Hepatocyte (in vitro differentiated cells): ENCODE results near the gene SP8. TPM values are rescaled to one million over a fixed set of nuclear protein-coding genes. Genes with fewer than 3 reads are reported as not detected.

Experiments
- DNase-seq: peaks from one replicate; pipeline ENCODE4 v3.0.0-alpha.2; 2016; ENCODE audit warnings: low spot score
- H2AFZ ChIP-seq: fragments of 200-600 bp; sonication (generic); 2 replicates; pipeline ENCODE4 v1.6.0; 2016; ENCODE audit warnings: antibody characterized with exemption, mild to moderate bottlenecking
- H3K27ac ChIP-seq: fragments of 200-600 bp; sonication (generic); 2 replicates; pipeline ENCODE4 v1.5.1; 2016; ENCODE audit warnings: mild to moderate bottlenecking
- H3K27me3 ChIP-seq: fragments of 200-600 bp; sonication (generic); 2 replicates; pipeline ENCODE4 v1.6.1; 2016
- H3K36me3 ChIP-seq: fragments of 200-600 bp; sonication (generic); replicated peaks from 2 replicates; pipeline ENCODE4 v1.5.1; 2016; ENCODE audit warnings: low read depth; ENCODE audit not compliant: insufficient read depth
- H3K4me1 ChIP-seq: fragments of 200-600 bp; sonication (generic); 2 replicates; pipeline ENCODE4 v1.5.1; 2016; ENCODE audit warnings: mild to moderate bottlenecking, moderate library complexity; ENCODE audit not compliant: insufficient read depth
- H3K4me2 ChIP-seq: fragments of 200-600 bp; sonication (generic); 2 replicates; pipeline ENCODE4 v1.6.0; 2016
- H3K4me3 ChIP-seq: fragments of 200-600 bp; sonication (generic); 2 replicates; pipeline ENCODE4 v1.5.1; 2016; ENCODE audit warnings: mild to moderate bottlenecking
- H3K79me2 ChIP-seq: fragments of 200-600 bp; sonication (generic); 2 replicates; pipeline ENCODE4 v1.6.0; 2017; ENCODE audit warnings: mild to moderate bottlenecking
- H3K9me2 ChIP-seq: fragments of 200-600 bp; sonication (generic); replicated peaks from 2 replicates; pipeline ENCODE4 v1.6.0; 2017; ENCODE audit warnings: mild to moderate bottlenecking; ENCODE audit not compliant: insufficient read depth
- H3K9me3 ChIP-seq: fragments of 200-600 bp; sonication (generic); 2 replicates; pipeline ENCODE4 v1.5.1; 2016; ENCODE audit warnings: low read depth, mild to moderate bottlenecking
- H4K20me1 ChIP-seq: fragments of 200-600 bp; sonication (generic); 2 replicates; pipeline ENCODE4 v1.6.0; 2016; ENCODE audit warnings: mild to moderate bottlenecking; ENCODE audit not compliant: insufficient read depth, poor library complexity, severe bottlenecking
- EZH2 ChIP-seq: fragments of 200-600 bp; sonication (generic); IDR thresholded peaks from 2 replicates; pipeline ENCODE4 v1.6.1; 2016; ENCODE audit warnings: antibody characterized with exemption, mild to moderate bottlenecking, borderline replicate concordance
- EZH2phosphoT487 ChIP-seq: fragments of 200-600 bp; sonication (generic); IDR thresholded peaks from one replicate; pipeline ENCODE4 v1.6.1; 2018; ENCODE audit warnings: antibody characterized with exemption, mild to moderate bottlenecking, low read depth, moderate library complexity; ENCODE audit not compliant: unreplicated experiment, severe bottlenecking
- WGBS: methylation state at CpG from one replicate; pipeline ENCODE4 v1.1.6; 2016; ENCODE audit warnings: low lambda C conversion rate; ENCODE audit errors: missing lambda C conversion rate; 5-methylcytosine and 5-hydroxymethylcytosine counted together
- polyA plus RNA-seq: library from polyadenylated mRNA; unstranded; fragments of >200 nt; fragmentation: Nextera tagmentation; extraction: Ambion mirVana; gene quantifications from 2 replicates; pipeline ENCODE4 v1.2.1, GENCODE V29; 2016
- total RNA-seq: library from RNA; depleted of rRNA; stranded (reverse); fragments of >200 nt; gene quantifications from 2 replicates; pipeline ENCODE4 v1.2.3, GENCODE V29; 2014
- TF ChIP-seq, protein P1 (sequence below): fragments of 200-600 bp; sonication (generic); IDR thresholded peaks from 2 replicates; pipeline ENCODE4 v1.5.1; 2016; ENCODE audit warnings: antibody characterized with exemption, mild to moderate bottlenecking; ENCODE audit not compliant: poor library complexity

Gene SP8
- total and polyA plus RNA-seq, 2 experiments from 2014 or later = 0.04 to 1.0 TPM

DNA sequence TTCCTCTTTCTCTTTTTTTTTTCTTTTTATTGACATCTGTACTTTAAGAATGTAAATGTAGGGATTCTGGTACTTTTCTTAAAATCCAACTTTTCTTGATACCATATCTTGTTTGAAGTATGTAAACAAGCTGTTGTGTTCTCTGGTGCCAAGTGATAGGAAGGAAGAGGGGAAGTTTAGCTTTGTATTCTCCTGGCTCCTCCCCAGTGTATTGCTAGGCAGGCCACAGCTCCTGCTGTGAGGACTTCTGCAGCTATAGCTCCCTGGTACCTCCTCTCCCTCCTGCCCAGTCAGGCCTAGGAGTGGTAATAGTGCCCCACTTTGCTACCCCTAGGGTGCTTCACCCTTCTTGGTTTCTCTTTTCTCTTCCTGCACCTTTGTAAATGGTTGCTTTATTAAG lies 45.3 kb upstream of the SP8 start:
- Histone ChIP-seq H3K9me3 (no peaks in the 10 kb centered on the region), H2AFZ (no peak overlapping the region), H3K4me1 (no peaks in the 10 kb centered on the region), H3K79me2 (no peaks in the 10 kb centered on the region), H3K9me2 (no peaks in the 10 kb centered on the region), H3K27ac (no peak overlapping the region), H3K27me3 (no peaks in the 10 kb centered on the region), H3K4me2 (no peak overlapping the region), H3K4me3 (no peak overlapping the region), H3K36me3 (no peaks in the 10 kb centered on the region), H4K20me1 (no peaks in the 10 kb centered on the region)
- TF ChIP-seq EZH2 = no peak
- no peak for TF ChIP-seq EZH2phosphoT487
- TF ChIP-seq, protein P1, sequence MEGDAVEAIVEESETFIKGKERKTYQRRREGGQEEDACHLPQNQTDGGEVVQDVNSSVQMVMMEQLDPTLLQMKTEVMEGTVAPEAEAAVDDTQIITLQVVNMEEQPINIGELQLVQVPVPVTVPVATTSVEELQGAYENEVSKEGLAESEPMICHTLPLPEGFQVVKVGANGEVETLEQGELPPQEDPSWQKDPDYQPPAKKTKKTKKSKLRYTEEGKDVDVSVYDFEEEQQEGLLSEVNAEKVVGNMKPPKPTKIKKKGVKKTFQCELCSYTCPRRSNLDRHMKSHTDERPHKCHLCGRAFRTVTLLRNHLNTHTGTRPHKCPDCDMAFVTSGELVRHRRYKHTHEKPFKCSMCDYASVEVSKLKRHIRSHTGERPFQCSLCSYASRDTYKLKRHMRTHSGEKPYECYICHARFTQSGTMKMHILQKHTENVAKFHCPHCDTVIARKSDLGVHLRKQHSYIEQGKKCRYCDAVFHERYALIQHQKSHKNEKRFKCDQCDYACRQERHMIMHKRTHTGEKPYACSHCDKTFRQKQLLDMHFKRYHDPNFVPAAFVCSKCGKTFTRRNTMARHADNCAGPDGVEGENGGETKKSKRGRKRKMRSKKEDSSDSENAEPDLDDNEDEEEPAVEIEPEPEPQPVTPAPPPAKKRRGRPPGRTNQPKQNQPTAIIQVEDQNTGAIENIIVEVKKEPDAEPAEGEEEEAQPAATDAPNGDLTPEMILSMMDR = no peak
- DNase-seq = no peak

DNA sequence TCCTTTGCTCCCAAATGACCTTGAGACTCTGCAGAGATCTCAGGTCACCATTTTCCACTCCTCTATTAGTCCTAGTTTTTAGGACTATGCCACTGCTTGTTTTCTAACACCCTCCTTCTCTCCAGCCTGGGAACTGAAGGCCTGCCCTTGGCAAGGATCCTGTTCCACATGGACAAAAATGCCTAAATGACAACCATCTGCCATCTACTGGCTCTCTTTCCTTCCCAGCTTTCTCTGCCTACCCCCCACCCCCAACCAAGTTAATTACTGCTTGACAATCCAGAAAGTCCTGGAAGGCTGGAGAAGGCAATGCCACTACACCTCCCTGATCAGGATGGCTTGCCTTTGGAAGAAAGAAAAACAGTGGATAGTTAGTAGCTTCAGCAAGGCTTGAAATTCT lies 44.8 kb upstream of the SP8 start:
- no peak overlapping the region for H2AFZ ChIP-seq
- no peaks in the 10 kb centered on the region for H3K9me3 ChIP-seq
- peaks cover 3% of the 10 kb centered on the region for H3K27me3 ChIP-seq
- H3K9me2 ChIP-seq = no peaks in the 10 kb centered on the region
- H3K4me1 ChIP-seq = no peaks in the 10 kb centered on the region
- H3K27ac ChIP-seq = no peak overlapping the region
- no peak for DNase-seq
- TF ChIP-seq, protein P1 = no peak
- TF ChIP-seq EZH2phosphoT487 = no peak
- TF ChIP-seq EZH2 = no peak
- H4K20me1 ChIP-seq = no peaks in the 10 kb centered on the region
- no peak overlapping the region for H3K4me3 ChIP-seq
- no peak overlapping the region for H3K4me2 ChIP-seq
- no peaks in the 10 kb centered on the region for H3K79me2 ChIP-seq
- no peaks in the 10 kb centered on the region for H3K36me3 ChIP-seq

GRCh38 chr7:20828947-20829346 lies 42.3 kb upstream of the SP8 start:
- DNase-seq = no peak

More at GRCh38 chr7:20828947-20829346, 42.3 kb upstream of the SP8 start:
- Histone ChIP-seq H3K9me2 (no peaks in the 10 kb centered on the region), H3K9me3 (no peaks in the 10 kb centered on the region), H3K4me2 (no peak overlapping the region), H3K4me1 (no peaks in the 10 kb centered on the region), H3K79me2 (no peaks in the 10 kb centered on the region), H3K4me3 (no peak overlapping the region), H3K27ac (no peak overlapping the region), H4K20me1 (no peaks in the 10 kb centered on the region), H2AFZ (no peak overlapping the region), H3K36me3 (no peaks in the 10 kb centered on the region), H3K27me3 (peaks cover 9% of the 10 kb centered on the region)
- WGBS = 88% methylated on average over 3 of the region's 3 CpGs
- TF ChIP-seq, protein P1 = no peak
- TF ChIP-seq EZH2 (no peak), EZH2phosphoT487 (no peak)
